GM18511 (cell line): ENCODE results near the gene SLC51A.
A peak's percentile ranks its signal among the peaks of the same experiment; 100 is the strongest.

Experiments used
- ATAC-seq: cut with Tn5 transposase; IDR thresholded peaks from one replicate; pipeline ENCODE4 v1.9.1; 2021; ENCODE audit warnings: mild to moderate bottlenecking, moderate library complexity; ENCODE audit not compliant: unreplicated experiment

The SLC51A gene

DNA sequence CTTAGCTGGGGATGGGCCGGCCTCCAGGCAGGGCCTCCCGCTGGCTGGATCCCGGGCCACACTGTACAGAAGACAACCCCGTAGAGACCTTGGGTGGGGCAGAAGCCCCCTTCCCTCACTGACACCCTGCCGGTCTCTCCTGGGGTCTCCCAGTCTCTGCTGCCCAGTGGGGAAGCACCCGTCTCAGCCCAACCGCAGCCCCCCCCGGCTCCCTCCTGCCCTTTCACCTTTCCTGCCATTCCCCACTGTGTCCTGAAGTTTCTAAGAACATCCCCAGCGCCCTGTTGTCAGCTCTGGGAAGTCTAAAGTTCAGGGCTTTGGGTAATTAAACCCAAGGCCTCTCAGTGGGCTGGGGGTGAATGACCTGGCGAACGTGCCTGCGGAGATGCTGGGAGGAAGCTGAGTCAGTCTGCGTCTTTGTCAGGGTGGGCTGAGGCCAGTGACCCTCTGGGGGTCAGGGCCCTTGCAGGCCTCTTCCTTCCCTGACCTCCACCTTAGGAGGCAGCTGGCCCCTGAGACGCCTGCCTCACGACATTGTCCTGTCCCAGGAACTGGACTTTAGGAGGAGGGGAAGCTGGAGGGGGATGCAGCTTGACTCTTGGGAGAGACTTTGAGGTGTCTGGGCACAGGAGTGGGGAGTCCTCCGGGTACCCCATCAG lies 1.4 kb upstream of the SLC51A start:
- no peak for ATAC-seq

DNA sequence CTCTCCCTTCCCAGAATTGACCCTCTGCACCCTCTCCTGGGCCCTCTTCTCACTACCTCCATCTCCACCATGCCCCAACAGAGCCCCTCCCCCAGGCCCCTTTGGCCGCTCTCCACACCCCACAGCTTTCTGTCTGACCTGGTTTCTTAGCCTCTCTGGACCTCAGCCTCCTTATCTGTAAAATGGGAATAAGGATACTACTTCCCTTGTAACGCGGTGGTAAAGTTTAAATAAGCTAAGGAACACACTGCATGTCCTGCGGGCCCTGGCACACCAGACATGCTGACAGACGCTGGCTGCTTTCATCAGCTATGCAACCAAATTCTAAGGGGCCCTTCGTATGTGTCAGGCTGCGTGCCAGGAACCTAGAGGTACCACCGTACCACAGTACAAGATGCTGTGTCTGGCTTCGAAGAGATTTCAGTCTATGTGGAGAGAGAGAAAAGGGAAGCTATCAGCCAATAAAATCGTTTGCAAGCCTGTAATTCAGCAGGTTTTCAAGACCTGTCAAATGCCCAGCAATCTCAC lies 777 bp upstream of the SLC51A start:
- no peak for ATAC-seq

DNA sequence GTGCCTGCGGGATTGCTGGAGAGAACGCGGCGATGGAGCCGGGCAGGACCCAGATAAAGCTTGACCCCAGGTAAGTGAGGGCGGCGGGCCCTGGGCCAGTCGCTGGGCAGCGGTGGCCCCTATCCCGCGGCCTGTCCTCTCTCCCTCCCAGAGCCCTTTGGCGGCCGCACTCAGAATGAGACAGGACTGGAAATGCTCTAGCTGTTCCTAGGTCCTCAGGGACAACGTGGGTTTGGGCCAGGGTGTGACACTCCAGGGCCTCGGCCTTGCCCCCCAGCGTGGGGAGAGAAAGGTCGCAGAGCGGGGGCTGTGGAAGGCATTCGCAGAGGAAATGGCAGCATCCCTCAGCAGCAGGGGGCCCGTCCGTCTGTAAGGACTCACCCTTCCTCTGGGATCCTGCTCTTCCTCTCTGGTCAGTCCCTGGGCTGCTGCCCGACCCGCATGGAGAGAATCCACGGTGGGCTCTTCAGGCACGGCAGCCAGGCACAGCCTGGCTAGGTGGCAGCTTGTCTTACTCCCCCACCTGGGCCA lies 412 bp downstream of the SLC51A start:
- ATAC-seq, result no peak

DNA sequence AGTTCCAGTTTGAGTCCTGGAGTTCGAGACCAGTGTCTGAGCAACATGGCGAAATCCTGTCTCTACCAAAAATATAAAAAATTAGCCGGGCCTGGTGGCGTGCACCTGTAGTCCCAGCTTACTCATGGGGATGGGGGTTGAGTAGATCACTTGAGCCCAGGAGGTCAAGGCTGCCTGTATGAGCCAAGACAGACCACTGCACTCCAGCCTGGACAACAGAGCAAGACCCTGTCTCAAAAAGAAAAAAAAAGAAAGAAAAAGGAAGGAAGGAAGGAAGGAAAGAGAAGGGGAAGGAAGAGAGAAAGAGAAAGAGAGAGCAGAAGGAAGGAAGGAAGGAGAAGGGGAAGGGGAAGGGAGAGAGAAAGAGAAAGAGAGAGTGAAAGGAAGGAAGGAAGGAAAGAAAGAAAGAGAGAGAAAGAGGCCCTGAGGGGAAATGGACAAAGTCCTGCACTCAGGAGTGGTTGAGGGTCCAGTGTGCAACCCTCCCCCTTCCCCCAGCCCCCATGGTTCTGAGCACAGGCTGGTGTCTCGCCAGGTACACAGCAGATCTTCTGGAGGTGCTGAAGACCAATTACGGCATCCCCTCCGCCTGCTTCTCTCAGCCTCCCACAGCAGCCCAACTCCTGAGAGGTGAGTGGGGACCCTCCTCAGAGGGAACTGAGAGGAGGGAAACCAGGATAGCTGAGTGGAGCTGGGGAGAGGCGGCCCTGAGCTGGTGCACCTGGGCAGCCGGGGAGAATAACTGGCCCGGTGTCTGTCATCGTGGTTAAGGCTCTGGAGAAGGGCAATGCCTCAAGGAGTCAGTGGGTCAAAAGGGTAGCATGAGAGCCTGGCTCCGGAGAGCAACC lies 1.2 kb downstream of the SLC51A start:
- no peak for ATAC-seq

DNA sequence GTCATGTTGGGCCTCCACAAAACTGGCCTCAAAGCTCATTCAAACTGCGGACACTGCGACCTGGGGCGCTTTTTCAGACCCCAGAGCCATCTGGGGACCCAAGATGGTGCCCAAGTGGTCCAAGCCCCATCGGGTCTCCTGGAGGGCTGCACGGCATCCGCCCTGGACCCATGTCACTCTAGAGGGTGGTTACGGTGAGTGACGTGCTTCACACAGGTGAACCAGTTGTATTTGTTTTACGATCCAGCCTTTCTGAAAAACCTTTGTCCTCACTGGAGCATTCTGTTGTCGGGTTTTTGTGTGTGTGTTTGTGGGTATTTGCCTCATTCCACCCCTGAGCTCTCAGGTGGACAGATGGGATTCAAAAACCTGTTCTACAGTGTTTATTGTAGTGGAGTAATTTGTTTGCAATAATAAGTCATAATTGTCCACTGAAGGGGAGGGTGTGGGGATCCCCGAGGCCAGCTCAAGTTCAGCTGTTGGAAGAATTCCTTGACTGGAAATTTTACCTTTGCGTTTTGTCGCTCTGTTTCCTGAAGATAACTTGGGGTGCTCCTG lies 1.9 kb downstream of the SLC51A start:
- ATAC-seq, result no peak

DNA sequence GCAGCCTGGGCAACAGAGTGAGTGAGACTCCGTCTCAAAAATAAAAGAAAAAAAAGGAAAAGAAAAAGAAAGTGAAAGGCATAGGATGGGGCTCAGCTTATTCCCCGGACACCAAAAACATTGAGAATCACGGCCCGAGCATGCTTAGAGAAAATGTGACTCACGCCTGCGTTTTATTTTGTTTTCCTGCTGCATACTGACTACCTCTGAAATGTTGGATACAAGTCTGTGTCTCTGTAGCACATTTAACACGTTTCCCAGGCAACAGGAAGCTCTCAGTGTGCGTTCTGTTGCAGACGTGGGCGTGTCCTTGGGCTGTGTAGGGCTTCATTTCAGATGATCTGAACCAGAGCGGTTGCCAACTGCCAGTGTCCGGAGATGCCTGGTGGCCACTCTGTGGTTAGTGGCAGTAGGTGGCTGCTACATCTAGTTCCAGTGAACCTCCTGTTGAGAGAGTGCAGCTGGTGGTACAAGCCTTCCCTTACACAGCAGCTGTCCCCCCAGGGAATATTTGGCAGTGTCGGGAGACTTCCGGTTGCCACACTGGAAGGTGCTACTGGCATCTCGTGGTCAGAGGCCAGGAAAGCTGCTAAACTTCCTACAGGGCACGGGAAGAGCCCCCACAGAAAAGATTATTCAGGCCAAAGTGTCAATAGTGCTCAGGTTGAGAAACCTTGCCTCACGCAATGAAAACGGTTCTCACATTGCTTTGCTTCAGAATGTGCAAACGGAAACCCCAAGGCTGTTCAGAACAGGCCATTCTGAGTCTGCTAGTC lies 3.0 kb downstream of the SLC51A start:
- peak; percentile 80 for ATAC-seq

DNA sequence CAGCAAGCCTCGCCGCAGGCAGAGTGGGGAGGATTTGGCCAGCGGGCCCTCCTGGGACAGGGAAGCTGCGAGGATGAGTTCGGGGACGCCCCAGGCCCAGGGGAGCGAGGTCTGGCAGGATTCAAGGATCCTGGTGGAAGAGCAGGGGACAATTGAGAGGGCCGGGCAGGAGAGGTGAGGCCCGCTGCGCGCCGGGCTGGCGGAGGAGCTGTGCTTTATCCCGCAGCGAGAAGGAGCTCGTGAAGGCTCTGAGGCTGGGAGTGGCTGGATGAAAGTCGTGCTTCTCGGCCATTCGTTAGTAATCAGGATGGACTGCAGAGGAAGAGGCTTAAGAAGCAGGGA lies 3.6 kb downstream of the SLC51A start:
- no peak for ATAC-seq

DNA sequence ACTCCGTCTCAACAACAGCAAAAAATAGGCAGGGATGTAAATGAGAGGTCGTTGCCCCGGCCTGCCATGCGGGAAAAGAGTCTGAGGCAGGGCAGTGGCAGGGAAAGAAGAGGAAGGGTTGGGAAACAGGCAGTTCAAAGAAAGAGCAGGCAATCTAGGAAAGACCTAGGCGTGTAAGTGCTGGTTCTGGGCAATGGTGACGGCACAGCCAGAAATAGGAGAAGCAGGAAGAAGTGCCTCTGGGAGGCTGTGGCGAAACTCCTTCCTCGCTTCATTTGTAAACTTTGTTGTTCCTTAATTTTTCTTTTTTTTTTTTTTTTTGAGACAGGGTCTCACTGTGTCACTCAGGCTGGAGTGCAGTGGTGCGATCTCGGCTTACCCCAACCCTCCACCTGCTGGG lies 4.3 kb downstream of the SLC51A start:
- ATAC-seq, result no peak

DNA sequence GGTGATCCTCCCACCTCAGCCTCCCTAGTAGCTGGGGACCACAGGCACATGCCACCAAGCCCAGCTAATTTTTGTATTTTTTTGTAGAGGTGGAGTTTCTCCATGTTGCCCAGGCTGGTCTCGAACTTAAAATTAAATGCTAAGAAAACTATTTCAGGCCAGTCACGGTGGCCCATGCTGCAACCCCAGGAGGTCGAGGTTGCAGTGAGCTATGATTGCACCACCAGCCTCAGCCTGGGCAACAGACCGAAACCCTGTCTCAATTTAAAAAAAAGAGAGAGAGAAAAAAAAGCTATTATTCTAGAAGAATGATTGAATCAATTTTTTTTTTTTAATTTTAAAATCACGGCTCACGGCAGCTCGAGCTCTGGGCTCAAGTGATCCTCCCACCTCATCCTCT lies 4.7 kb downstream of the SLC51A start:
- no peak for ATAC-seq

DNA sequence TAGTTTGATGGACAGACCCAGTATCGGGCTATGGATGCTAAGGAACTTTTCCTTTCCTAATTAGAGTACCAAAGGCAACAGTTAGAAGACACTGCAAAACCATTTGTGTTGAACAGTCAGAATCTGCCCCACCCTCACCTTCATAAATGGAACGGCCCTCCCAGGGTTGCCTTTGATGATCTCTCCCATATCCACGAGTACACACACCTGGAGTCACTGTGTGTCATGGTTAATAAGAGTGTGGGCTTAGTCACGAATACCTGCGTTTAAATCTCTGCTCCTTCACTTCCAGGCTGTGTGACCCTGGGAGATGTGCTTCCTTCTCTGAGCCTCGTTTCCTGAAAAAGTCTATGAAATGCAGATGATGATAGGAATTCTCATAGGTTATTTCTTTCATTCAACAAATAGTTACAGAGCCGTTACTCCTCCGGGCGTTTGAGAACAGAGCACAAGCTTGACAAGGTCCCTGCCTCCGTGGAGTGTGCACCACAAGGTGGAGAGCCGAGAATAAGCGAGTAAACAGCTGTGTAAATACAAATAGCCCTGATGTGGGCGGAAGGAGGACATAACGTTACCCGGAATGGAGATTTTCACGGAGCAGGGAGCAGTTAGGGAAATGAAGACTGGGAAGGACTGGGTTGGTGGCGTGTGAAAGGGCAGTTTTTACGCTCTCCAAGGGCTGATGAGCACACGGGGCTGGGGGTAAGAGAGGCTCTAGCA lies 6.7 kb downstream of the SLC51A start:
- no peak for ATAC-seq

DNA sequence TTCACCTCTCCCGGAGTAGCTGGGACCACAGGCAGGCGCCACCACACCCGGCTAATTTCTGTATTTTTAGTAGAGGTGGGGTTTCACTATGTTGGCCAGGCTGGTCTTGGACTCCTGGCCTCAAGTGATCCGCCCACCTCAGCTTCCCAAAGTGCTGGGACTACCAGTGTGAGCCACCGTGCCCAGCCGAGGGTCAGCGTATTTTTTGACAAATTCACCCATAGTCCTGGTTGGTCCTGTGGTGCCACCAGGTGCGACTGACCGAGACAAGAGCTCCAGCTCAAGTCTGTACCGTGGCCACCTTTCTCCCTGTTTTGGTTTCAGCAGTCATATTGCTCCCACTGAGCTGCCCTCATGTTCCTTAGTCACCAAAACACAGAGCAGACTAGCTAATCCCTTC lies 8.8 kb downstream of the SLC51A start:
- no peak for ATAC-seq

DNA sequence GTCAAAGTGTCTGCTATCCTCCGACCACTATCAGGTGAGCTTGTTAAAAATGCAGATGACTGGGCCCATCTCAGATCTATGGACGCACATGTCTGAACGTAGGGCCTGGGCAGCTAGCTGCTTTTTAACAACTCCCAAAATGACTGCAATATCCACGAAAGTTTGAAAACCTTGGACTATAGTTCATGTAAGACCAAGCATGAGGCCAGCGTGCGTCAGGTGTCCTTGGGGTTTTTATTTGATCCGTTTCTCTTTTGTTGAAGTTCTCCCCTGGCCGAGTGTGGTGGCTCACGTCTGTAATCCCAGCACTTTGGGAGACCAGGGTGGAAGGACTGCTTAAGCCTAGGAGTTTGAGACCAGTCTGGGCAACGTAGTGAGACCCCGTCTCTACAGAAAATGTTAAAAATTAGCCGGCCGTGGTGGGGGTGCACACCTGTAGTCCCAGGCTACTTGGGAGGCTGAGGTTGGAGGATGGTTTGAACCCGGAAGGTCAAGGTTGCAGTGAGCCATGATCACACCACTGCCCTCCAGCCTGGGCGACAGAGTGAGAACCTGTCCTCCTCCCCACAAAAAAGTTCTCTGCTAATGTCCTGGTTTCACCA lies 9.5 kb downstream of the SLC51A start:
- ATAC-seq, result no peak

DNA sequence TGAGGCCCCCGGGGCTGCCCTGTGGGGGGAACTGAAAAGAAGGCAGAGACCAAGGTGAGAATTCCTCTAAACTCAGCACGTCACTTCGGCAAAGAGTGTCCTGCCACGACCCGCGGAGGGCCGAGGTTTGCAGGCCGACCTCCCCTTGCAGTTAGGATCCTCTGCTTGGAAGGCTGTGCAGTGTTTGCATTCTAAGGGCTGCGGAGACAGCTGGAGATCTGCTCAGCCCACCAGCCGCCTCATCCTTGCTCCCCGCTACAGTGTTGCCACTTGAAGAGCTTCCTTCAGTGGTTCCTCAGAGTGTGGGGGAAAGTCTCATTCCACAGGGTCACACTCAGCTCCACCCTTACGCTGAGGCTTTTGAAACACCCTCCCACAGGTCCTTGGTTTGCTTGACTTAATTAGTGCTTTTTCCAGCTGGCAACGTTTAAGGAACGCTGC lies 10.8 kb downstream of the SLC51A start:
- no peak for ATAC-seq

DNA sequence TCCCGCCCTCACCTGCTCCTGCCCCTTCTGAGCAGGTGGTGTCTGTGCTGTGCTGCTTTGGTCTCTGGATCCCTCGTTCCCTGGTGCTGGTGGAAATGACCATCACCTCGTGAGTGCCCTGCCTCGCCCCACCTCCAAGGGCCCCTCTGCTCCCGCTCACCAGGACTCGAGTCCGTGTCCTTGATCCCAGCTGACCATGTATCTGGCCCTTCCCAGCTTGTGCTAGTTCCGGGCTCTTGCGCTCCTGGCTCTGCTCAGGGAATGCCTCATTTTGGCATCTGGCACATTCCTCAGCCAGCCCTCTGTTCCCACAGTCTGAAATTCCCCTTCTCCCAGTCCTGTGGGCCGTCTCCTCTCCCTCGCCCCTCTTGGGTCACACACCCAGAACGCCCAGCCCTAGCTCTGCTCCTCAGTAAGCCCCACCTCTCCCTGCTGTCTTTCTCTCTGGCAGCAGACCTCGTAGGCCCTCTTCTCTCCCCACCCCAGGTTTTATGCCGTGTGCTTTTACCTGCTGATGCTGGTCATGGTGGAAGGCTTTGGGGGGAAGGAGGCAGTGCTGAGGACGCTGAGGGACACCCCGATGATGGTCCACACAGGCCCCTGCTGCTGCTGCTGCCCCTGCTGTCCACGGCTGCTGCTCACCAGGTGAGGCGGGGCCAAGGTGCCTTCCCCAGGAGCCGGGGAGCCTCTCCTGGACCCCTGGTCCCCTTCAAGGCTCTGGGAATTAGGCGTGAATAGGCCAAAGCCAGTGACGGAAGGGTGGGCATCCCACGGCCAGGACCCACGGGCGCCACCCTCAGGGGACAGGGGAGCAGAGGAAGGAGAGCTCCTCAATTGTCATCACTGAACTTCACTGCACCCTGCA lies 11.5 kb downstream of the SLC51A start:
- no peak for ATAC-seq

DNA sequence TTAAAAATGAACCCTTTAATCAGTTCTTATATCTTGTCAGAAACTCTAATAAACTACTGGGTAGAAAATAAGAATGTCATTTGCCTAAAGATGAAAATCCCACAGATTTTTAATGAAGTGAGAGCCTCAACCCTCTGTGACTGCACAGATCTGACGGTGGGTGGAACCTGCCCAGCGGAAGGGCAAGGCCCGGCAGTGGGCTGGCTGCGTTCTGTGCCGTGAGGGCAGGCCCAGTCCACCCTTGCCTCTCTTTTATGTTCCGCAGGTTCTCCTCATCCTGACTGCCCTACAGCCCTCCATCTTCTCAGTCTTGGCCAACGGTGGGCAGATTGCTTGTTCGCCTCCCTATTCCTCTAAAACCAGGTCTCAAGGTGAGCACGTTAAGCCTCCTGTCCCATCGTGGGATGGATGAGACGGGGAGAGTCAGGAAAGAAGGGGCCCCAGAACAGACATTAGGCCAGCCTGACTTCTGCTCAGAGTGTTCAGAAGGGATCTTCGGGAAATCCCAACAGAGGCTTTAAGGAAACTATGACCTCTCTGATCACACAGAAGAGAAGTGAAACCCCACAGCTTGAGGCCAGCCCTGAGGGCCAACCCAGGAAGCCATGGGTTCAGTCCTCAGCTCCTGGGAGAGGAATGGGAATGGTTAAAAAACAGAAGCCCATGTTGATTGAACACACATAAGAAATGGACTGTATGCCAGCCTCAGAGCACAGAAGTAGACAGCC lies 16.0 kb downstream of the SLC51A start:
- ATAC-seq, result no peak

DNA sequence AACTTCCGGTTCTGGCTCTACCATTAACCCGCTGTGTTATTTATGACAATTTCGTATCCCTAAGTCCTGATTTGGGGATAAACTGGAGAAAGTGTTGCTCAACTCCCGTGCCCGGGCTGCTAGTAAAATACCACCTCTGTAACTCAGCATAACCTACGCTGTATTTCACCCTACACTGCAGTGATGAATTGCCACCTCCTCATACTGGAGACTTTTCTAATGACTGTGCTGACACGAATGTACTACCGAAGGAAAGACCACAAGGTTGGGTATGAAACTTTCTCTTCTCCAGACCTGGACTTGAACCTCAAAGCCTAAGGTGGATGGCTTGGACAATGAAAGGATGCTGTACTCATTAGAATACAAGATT lies 16.5 kb downstream of the SLC51A start:
- no peak for ATAC-seq

DNA sequence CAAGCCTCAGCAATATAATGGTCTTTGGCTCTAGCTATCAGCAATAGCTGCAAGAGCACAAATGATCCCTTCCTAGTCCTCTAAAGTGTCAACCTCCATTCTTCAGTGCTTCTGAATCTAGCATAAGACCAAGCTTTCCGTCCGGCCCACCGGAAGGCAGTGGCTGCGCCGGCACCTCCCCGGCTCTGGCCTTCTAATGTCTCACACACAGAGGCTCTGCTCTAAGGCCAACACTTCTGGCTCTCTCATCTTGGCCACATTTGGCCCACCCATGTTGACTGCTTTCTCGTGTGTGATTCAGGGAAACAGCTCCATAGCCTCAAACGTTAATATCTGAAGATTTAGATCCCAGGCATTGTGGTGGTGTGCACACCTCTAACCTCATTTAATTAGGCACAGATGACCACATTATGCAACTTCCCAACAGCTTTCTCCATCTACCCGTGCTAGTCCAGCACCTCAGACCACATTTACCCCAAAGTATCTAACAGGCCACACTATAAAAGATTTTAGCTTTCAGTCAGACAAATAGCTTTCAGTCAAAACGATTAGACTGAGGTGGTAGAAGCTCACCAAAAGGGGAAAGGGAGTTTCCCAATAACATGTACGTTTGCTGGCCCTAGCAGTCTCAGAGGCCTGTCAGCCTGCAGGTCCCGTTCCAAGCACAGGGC lies 19.3 kb downstream of the SLC51A start:
- no peak for ATAC-seq

DNA sequence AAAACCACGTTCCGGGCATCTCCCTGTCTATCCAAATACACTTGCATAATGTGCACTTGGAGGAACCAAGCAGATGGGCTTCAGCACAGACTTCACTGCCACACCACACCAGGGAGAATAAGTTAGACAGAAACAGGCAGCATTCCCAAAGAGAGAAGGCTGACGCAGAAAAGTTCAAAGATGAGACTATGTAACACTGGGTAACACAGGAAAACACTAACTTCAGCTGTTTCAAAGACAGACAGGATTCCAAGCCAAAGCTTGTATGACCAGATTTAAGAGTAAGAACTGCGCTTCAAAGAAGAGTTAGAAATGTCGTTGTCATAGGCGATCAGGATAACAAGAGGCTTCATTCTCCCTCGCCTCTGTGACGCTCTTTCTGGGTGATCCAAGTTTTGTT lies 19.9 kb downstream of the SLC51A start:
- no peak for ATAC-seq
